GM19452 (cell line): ENCODE results near the gene CXADR.
A peak's percentile ranks its signal among the peaks of the same experiment; 100 is the strongest.
"Not testable (repeated sequence)": the region's sequence is repeated elsewhere in the genome, so short reads cannot be mapped to it uniquely, and the experiment has no call there.

ENCODE experiments used
- ATAC-seq: cut with Tn5 transposase; IDR thresholded peaks from one replicate; pipeline ENCODE4 v1.9.1; 2021; ENCODE audit not compliant: unreplicated experiment

Gene CXADR

GRCh38 chr21:17501107-17502006 is 11.5 kb upstream of the CXADR start:
- ATAC-seq: no peak

DNA sequence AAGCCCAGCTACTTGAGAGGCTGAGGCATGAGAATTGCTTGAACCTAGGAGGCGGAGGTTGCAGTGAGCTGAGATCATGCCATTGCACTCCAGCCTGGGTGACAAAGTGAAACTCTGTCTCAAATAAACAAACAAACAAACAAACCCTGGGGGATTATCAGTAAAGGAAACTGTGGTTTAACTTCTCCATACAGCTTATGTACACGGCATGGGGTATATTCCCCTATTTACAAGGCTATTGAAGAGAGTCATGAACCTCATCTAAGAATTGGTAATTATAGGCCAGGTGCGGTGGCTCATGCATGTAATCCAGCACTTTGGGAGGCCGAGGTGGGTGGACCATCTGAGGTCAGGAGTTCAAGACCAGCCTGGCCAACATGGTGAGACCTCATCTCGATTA is 9.9 kb upstream of the CXADR start:
- not testable (repeated sequence) for ATAC-seq

DNA sequence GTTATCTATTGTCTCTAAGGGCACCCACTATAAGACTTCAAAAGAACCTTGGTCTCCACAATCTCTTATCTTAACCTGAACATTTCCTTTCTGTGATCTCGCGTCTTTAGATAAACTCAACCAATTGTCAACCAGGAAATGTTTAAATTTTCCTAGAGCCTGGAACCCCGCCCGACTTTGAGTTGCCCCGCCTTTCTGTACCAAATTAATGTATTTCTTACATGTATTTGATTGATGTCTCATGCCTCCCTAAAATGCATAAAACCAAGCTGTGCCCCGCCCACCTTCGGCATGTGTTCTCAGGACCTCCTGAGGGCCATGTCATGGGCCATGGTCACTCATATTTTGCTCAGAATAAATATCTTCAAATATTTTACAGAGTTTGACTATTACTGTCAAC is 5.9 kb upstream of the CXADR start:
- no peak for ATAC-seq

DNA sequence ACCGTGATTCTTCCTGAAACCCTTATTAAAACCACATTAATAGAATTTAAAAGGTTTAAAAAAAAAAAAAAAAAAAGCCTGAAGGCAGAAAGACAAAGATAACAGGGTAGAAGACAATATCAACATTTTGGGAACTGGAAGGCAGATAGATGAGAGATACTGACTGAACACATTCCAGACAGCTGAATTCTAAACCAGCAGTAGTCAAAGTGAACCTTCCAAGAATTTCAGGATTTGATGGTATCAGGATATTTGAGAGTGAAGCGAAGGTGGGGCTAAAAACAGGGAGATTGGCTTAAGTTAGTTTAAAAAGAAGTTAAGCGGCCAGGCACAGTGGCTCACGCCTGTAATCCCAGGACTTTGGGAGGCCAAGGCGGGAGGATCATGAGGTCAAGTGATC is 5.3 kb upstream of the CXADR start:
- no peak for ATAC-seq

DNA sequence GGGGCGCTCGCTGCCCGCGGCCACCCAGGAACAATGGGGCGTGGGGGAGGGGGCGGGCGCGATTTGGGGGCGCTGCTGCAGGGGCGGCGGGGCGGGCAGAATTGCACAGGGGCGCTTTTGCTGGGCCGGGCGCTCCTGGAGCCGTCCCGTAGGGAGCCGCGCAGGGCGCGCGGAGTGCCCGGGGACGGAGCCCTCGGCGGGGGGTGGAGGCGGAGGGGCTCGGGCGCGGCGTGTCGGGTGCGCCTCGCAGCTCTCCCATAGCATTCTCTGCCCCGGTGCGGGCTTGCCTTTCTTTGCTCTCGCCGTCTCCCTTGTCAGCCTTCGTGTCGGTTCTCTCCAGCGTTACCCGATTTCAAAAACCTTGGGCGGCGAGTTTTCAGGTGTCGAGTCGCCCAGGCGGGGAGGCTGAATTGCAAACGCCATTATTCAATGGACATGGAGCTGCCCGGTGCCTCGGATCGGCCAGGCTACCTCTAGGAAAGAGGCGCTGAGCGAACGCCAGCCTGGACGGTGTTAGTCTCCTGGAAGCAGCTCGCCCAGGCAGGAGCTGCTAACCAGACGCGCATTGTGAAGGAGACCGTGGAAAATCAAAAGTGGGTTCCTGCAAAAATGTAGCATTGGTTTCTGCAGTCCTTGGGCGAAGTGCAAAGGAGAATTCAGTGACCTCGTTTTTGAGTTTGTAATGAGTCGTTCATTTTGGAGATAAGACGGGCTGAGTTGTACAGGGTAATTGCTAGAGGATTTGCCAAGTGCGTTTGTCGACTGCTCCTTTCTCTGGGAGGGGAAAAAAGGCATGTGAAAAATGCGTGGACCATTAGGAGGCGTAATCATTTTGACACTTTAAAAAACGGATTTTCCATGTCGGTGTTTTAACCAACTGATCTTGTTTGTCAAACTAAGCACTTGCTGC is 626 bp downstream of the CXADR start:
- peak; percentile 27 for ATAC-seq

- no peak for ATAC-seq
Measured at GRCh38 chr21:17514124-17514845, 1.4 kb downstream of the CXADR start.

GRCh38 chr21:17517008-17517407 is 4.2 kb downstream of the CXADR start:
- not testable (repeated sequence) for ATAC-seq

DNA sequence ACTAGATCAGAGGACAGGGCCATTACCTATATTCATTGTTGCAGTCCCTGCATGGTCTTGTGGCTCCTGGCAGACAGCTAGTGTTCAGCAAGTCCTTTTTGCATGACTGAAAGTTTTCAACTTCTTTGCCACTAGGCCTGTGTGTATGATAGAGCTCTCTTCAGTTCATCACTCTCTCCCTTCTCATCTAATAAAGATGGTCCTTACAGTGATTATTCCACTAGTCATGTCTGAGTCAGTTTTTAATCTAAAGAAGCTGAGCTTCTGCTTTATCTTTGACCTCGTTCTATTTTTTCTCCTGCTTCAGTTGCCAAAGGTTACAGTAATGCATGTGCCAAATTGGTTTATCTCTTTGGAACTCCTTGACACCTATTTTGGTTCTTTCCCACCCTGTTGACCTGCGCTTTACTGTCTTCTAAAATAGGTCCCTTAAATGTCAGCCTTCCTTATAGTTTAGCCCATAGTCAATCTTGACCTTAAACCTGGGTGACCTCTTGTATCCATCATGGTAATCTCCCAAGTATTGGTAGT is 6.4 kb downstream of the CXADR start:
- ATAC-seq: no peak

GRCh38 chr21:17519965-17520609 is 7.2 kb downstream of the CXADR start:
- no peak for ATAC-seq

- no peak for ATAC-seq
Measured at GRCh38 chr21:17523007-17523451, 10.2 kb downstream of the CXADR start.

- ATAC-seq: not testable (repeated sequence)
Measured at GRCh38 chr21:17523979-17524494, 11.2 kb downstream of the CXADR start.

DNA sequence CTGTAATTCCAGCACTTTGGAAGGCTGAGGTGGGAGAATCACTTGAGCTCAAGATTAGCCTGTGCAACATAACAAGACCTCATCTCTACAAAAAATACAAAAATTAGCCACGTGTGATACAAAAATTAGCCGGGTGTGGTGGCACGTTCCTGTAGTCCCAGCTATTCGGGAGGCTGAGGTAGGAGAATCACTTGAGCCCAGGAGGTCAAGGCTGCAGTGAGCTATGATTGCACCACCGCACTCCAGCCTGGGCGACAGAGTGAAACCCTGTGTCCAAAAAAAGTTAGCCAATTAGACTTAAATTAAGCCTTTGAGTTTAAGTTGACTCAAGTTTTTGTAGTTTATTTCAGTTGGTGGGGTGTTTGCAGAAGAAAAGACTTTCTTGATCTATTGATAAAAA is 11.8 kb downstream of the CXADR start:
- no peak for ATAC-seq

DNA sequence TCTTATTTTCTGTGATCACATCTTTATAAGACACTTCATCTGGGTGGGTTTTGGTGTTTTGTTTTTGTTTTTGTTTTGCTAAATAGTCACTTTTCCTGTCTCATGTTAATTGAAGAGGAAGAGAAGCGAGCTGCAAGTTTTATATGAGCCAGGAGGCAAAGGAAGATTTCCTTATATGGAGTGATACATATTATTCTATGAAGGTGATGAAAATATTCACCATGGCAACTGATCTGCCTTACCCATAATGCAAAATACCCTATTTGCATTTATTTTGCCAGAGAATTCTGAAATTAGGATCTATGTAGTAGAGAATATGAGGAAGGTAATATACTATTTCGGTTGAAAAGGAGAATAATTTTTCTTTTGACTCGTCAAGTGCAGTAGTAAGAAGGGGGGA is 13.9 kb downstream of the CXADR start:
- ATAC-seq: no peak

GRCh38 chr21:17527240-17527639 is 14.4 kb downstream of the CXADR start:
- ATAC-seq: no peak

DNA sequence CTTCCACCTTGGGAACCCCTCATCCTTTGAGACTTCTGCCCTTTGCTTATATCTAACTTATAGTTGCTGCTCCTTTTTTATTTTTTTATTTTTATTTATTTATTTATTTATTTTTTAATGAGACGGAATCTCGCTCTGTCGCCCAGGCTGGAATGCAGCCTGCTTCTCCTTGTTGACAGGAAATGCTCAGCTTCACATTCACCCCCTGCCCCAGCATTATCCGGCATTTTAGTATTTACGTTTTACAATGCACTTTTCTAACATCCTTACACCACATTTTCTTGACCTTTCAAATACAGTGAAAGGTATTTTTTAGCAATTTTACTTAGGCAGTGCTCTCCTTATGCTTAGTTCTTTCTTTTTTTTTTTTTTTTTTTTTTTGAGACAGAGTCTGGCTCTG is 14.9 kb downstream of the CXADR start:
- no peak for ATAC-seq

GRCh38 chr21:17529648-17530047 is 16.8 kb downstream of the CXADR start:
- ATAC-seq: no peak

DNA sequence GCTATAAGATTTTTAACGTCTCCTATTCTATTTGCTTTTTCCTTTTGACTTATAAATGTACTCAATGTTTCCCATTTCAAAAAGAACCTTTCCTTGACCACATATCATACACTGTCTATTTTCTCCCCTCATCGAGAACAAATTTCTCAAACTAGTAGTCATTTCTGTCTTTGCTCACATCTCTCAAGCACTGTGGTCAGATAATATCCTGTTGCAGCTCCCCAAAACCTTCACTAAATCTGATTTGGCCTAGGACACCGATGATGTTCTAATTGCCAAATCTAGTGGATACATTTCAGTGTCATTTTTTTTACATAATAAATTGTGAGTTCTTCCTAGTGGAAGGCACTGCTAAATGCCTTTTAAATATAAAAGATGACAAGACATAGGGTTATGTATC is 19.4 kb downstream of the CXADR start:
- ATAC-seq: no peak

DNA sequence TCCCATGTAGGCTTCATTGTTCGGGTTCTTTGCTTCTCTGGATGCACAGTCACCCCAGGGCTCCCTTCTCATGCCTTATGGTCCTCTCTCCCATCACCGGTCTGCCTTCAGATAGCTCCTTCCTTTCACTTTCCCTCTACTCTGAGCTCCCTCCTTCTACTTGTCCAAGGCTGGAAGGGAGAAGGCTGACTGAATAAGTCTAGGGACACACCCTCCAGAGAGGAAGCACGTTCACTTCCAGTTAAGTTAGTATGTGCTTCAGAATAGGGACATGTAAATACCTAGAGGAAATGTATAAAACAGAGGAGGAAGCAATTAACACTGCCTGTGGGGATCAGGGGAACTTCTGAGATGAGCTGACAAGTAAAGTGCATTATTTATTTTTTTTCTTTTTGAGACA is 23.5 kb downstream of the CXADR start:
- ATAC-seq: no peak

DNA sequence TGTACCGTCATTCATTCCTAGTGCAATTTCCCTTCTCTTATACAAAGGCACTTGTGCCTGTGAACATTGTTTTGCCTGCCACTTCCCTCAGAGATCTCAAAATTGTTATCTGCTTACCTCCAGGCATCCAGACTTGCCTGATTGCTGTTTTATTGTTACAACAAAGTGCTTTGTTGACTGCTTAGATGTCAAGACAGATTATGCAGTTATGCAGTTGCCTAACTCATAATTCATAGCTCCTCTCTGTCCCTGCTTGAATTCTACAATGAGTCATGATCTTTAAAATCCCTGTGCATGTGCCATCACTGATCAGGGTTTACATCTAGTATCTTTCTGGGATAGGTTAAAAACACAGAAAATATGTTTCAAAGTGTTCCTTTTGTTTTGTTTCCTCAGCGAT is 24.5 kb downstream of the CXADR start:
- no peak for ATAC-seq

GRCh38 chr21:17538576-17538975 is 25.7 kb downstream of the CXADR start:
- ATAC-seq: no peak
